NB4 (cell line): ENCODE results near the gene CDK14.

Experiments used
- MAX ChIP-seq: IDR thresholded peaks from 2 replicates; pipeline ENCODE4 v1.6.1; 2011; ENCODE audit warnings: low read depth, low read length
- POLR2A ChIP-seq: IDR thresholded peaks from 2 replicates; pipeline ENCODE4 v1.6.1; 2011; ENCODE audit warnings: mild to moderate bottlenecking; ENCODE audit not compliant: insufficient read length; ENCODE audit errors: extremely low read depth

- TF ChIP-seq MAX (no peak), POLR2A (no peak)
Observed at GRCh38 chr7:90752051-90752450, 155.9 kb downstream of the CDK14 start.
